ENCODE data around the gene FGF1.
A peak's percentile ranks its signal among the peaks of the same experiment; 100 is the strongest.

Gene FGF1

DNA sequence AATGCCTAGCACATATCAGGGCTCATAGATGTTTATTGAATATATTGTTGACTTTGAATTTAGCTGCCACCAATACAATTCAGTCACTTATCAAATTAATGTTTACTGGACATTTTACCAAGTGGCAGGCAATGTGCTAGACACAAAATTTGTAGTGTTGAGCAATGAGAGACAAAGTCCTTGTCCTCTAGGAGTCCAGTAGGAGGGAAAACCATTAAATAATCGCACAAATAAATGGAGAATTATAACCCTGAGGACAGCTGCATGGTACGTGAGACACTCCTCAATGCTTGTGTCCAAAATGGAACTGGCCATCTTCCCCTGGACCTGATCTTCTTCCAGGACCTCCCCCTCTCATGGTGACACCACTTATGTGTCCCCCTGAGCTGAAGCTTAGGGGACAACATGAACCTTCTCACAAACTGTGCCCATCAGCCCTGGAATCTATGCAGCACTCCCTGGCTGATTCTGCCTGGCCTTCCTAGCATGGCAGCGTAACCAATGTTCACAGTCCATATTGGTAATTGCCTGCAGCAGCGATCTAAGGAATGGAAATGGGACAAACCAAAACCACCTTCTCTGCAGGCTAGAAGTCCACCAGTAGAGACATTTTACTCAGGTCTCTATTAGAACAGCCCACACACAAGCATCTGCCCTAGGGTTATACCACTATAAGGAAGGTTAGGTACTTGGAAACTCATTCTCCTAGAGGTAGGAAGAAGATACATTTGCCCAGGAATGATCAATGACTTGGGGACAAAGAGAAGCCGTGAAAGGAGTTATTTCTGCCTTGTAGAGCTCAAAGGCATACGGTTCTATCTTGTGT is 75.5 kb downstream of the FGF1 start:
- DNase-seq = no peak

DNA sequence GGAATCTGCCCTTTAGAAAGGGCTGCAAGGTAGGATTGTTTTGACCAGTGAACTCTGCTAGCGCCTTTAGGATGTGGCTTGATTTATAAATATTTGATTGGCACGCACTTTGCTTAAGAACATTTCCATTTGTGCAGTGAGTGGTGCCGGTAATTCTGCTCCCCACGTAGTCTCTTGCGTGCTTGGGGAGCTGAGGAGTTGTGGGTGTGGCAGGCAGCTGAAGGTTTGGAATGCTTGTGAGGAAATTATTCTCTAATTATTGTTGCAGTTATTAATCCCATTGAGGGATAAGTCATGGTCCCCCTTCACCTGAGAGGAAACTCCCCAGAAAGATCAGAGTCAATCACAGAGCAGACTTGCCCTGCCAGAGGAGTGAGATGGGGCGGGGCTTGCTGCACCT is 76.7 kb downstream of the FGF1 start:
- no peak for DNase-seq

DNA sequence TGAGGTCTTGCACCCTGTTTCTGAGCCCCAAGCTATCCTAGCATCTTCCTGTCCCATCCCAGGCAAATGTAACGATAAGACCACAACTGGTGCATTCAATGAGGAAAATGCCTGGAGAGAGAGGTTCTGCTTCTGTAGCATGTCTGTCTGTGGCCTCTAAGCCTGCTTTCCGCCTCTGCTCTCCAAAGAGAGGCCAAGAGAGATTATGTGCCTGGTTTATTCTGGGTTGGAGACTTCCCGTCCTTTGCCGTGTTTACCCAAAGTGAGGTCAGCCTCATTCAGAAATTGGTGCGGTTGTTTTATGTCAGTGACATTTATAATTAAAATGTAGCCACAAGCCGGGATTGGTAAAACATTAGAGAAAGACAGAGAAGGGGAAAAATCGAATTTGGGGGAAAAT is 77.8 kb downstream of the FGF1 start:
- DNase-seq = no peak

DNA sequence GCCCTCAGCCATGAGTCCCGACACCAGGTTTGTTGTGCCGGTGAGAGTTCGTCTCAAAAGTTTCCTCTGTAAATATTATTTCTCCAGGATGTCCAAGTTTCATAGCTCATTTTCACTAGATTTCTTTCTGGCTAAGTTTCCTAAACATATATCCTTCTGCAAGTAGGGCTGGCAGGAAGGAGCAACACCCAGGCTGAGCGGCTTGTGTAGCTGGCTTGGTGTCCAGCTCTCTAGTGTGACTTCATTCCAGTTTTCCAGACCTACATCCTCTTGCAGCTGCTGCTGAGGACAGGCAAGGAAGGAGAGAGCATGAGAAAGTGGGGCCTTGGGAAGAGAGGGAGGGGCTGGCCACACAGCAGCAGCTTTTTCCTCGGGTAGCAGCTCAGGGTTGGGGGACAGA is 80.3 kb downstream of the FGF1 start:
- DNase-seq = no peak

DNA sequence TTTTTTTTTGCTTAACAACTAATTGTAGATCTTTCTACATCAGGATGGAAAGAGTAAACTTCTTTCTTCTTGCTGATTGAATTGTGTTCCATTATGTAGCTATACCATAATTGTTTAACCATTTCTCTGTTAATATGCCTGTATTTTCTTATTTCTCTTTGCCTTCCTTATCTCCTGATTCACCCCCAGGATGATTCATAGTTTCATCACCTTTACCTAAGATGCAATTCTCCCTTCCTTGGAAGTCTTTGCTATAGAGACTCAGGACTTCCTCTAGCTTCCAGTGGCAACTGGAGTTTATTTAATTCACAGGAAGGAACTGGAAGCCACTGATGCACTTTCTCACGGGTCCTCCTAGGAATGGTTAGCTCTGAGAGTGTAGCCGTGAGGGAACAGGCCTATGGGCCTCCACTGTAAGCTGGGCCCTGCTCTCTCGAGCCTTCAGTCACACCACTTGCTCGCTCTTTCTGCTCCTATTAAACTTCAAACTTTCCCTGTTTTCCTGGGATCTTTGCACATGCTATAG is 83.1 kb downstream of the FGF1 start:
- DNase-seq = no peak

DNA sequence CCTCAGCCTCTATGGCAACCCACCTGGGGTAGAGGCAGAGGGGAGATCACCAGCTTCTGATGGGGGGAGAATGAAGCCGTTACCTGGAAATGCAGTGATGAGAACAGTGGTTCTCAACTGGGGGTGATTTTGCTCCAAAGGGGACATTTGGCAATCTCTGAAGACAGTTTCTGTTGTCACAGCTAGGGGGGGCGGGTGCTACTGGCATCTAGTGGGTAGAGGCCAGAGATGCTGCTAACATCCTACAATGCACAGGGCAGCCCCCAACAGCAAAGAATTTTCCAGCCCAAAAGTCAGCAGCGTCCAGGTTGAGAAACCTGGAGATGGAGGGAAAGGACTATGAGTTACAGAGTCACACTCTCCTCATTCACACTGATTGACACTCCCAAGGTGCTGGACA is 84.5 kb downstream of the FGF1 start:
- peak in 1 of 3 donors; percentile 25 for DNase-seq

DNA sequence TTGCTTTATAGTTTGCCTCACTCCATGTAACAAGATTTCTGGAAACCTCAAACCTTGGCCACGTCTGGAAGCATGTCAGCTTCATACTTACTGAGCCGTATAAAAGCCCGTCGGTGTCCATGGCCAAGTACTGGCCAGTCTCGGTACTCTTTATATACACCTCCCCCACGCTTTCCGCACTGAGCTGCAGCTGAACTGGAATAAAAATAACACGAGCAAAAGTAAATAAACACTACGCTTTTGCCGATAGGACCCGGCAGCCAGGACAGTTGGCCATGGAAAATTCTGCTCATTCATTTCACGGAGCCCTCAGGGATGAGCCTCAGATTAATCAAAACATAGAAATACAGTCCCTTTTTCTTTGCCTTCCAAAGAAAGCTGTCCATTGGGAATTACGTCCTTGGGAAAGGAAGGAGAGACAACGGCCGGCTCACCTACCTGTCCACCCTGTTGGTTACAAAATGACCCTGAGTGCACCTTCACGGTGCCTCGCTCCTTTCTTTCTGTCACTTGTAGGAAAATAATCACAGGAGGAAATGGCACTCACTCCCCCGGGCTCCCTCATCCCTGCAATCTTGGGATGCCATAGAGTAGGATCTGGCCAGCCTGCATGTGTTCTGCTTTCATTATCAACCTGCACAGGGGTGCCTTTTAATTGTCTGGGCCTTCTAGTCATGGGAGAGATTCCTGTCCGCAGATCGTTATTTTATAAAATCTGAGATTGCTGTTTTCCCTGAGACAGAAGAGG is 85.1 kb downstream of the FGF1 start:
- DNase-seq = no peak

DNA sequence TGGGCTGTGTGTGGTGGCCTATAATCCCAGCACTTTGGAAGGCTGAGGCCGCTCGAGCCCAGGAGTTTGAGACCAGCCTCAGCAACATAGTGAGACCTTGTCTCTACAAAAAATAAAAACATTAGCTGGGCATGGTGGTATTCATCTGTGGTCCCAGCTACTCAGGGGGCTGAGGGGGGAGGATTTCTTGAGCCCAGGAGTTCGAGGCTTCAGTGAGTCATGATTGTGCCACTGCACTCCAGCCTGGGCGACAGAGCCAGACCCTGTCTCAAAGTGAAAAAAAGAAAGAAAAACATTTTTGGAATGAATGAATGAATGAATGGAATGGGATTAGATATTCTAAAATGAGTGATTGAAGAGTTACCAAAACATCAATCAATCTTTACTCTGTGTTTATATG is 85.8 kb downstream of the FGF1 start:
- no peak for DNase-seq

DNA sequence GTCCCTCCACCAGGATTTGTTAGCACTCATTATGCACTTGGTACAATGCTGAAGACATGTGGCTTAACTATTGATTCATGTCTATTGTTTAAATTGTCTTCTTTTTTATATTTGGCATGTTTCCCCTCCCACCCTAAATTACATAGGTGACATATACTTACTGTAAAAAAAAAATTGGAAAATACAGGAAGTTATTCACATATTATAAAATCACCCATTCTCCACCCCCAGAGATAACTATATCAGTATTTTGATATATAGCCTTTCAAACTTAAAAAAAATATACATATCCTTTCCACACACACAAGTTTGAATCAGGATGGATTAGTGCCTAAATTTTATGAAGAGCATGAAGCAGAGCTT is 87.6 kb downstream of the FGF1 start:
- DNase-seq = no peak

DNA sequence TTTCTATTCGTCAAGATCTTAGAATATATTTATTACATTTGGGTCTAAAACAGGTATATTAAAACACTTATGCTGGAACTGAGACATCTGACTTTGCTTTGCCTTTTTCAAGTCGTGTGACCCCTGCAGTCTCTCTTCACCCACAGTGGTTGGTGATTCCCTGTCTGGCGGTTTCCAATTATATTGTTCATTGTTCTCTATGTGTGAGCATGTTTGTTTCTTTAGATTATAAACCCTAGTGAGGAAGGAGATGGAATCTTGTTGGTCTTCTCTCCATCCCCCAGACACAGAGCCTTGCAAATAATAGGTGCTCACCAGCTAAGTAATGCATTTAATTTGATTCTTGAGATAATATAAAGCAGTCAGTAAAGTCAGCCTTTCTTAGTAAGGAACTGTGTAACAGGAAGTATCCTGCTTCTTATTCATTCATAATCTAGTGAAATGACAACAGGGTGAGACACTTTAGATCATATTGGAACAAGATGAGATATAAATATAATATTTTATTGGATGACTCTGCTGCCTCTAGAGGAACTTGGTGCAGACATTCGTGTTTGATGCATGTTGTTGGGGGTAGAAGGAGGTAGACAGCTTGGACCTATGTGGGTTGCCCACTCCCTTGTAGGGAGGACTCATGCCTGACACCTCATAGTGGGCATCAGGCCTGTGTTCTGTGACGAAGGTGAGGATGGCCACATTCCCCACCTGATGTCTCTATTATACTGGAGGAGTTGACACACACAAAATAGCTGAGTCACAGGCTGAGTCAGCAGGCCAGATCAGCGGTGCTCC is 88.1 kb downstream of the FGF1 start:
- peak; percentile 39 to 43 (median 39) for DNase-seq

DNA sequence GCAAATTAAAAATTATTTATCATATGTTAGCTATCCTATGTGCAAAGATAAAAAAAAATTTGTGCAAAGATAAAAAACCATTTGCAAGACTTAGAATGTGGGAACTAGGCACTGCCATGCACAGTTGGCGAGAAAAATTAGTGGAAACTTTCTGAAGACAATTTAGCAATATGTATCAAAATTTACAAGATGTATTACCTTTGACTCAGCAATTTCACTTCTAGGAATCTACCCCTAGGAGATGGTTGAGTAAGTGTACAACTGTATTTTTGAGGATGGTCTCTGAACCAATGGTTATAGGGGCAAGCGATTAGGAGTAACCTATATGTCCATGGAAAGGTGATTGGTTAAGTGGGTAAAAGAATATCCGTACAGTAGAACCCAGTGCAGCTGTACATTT is 88.9 kb downstream of the FGF1 start:
- no peak for DNase-seq

DNA sequence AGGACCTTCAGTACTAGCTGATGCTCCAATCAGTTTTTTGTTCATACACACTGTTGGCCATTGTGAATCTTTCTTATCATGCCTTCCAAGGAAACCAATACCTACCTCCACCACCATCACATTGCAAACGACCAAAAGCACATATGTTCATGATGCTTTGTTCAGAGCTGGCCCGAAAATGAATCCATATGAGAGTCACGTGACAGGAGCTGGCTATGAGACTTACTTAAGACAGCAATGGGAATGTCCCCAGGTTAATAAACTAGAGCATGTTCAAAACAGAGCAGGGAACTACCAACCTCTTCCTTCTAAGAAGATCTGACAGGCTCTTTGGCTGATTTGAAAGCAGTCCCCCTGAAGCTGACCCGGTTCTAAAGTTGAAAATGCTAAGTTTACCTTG is 93.5 kb downstream of the FGF1 start:
- no peak for DNase-seq

DNA sequence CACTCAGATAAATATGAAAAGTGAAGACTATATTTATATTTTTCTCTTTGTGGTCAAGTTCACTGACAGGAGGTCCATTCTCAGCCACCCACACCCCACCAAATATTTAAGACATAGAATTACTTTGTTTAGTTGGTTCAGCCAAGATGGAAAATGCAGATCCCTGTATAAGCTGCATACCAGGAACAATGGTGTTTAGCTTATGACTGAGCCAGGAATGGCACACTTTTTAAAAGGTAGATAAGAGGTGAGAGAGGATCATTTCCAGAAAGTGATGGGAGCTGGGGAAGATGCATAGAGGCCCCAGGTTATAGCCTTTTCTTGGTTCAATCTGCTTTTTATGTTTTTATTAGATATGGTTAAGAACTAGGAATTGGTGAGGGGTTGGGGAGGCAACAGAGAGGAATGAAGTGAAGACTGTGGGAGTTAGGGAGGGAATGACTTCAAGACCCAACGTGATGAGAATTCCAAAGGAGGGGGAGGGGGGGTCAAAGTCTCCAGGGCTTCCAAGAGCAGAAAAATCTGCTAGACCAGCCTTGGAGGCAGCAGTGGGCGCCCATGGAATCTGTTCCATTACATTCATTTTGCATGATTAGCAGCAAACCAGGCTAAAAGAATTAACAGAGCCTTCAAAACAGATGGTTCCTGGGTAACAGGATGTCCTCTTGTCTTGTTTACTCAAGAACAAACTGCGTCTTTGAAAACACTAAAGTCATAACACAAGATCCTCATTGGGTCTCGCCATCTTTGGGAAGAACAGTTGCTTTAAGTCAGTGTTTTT is 95.2 kb downstream of the FGF1 start:
- DNase-seq = no peak

DNA sequence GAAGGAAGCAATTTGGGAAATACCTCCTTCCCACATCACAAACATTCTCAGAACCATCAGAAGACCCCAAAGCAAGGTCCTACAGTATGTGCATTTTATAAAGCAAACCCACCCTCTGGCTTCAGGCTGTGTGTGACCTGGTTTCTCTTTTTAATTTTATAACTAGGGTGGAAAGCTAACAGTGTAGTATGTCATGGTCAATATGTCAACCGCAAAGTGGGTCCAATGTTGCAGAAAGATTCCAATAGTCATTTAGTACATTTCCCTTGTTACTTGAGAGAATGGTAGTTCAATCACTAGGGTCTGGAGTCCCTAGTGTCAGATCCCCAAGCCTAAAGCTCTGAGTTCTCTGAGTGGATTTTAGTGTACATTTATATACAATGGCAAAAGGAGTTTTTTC is 96.2 kb downstream of the FGF1 start:
- DNase-seq = no peak

DNA sequence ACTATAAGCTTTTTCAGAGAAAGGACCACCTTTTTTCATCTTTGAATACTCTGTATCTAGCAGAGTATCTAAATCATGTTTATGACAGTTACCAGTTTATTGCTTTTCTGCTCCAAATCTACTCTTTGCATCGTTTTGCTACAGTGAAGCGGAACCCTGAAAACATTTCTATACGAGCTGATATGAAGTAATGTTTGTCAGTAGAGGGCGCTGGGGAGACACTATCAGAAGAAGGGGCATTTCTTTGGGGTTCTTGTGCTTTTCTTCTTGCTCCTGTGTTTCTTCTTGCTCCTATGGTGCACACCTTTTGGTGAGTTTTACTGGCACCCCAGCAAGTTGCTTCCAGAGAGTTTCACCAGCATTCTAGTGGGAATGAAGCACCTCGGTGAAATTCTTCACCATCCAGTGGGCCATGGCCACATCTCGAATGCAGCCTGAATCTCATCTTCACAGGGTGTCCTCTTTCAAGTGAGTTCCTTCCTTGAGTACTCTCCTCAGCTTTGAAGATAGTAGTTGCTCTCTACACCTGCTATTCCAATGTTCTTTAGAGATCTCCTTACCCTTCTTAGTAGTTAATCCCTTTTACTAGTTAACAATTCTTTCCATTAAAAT is 98.4 kb downstream of the FGF1 start:
- peak; percentile 65 to 76 (median 72) for DNase-seq

DNA sequence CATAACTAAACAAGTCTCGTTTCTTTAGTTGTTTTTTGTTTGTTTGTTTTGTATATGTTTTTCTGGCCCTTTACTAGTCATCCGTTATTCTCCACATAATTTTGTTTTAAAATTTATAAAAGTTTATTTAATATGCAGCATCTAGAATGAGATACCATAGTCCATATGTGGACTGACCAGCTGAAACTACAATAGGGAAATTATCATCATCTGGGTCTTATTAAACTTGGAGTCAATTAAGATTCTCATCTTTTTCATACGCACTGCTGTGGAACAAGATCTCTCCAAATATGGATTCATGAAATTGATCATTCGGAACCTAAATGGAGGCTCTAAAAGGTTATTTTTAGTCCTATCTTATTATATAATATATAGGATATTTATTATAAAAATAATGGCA is 99.3 kb downstream of the FGF1 start:
- no peak for DNase-seq

DNA sequence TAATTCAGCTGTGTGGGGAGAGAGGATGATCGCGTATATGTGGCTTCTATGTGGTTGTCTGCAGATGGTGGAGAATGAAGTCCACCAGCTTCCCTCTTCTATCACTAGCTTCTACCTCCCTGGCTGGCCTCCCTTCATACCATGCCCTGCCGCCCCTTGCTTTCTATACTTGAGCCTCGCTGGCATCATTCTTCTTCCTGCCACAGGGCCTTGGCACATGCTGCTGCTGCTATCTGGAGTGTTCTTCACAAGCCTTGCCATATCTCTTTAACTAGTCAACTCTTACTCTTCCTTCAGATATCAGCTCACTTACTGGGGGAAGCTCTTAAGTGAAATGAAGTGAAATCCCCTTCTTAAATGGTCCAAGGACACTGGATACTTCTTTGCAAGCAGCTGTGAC is 100.4 kb downstream of the FGF1 start:
- DNase-seq = no peak

DNA sequence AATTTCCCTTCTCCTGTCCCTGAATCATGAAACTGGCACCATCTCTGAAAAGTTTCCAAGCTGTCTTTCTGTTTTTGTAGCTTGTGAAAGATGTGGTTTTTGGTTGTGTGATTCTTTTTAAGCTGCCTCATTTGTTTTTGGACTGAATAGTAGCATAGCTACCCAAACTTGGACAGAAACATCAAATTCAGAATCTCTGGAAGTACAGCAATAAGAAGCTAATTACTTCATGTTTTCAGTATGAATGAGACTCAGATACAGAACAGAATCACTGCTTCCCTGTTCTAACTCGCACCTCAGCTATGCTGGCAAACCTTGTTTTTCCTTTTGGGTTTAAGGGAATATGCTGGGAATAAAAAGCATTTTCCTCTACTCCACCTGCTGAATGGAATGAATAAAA is 101.0 kb downstream of the FGF1 start:
- no peak for DNase-seq

DNA sequence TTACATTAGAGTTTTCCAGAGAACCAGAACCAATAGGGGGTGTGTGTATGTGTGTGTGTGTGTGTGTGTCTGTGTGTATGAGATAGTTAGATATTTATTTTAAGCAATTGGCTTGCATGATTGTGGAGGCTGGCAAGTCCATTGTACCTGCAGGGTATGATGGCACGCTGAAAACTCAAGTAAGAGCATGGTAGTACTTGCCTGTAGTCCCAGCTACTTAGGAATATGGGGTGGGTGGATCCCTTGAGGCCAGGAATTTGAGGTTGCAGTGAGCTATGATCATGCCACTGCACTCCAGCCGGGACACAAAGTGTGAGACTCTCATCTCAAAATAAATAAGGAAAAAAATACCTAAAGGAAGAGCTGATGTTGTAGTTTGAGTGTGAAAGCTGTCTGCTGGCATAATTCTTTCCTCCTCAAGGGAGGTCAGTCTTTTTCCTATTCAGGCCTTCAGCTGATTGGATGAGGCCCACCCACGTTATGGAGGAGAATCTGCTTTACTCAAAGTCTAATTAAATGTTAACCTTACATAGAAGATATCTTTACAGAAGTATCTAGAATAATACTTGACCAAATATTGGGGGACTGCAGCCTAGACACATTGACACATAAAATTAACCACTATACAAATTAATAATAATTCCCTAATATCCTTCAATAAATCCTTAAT is 107.6 kb downstream of the FGF1 start:
- DNase-seq = no peak

DNA sequence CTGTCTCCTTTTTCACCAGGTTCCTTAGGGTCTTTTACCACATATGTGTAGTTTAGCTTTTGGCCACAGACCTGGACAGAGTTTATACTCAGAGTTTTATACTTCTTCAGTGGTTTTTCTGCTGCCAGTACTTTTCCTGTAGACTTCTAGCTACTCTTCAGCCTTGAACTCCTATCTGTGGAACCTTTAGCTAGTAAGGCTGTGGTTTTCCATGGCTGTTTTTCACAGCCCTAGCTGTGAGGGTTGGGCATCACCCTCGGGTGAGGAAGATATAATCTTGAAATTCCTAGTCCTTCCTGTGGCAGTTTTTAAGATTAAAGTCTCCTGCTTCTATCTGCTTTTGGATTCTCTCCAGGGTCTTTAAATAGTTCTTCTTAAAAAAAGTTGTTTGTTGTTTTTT is 109.1 kb downstream of the FGF1 start:
- DNase-seq = no peak

DNA sequence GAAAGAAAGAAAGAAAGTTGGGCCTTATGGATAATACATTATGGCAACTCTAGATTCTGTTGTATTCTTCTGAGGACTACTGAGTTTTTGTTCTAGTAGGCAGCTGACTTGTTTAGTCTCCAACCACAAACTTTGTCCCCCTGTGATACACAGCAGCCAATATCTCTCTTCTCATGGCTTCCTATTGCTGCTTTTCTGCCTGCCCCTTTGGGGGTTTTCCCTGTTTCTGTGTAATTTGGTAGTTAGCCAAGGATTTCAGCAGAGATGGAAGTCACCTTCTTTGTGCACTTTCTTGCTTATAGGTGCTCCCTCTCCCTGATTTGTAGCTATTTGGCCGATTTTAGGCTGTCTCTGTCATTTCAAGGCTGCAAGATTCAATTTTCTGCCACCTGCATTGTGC is 109.6 kb downstream of the FGF1 start:
- peak in 1 of 3 donors; percentile 12 for DNase-seq

DNA sequence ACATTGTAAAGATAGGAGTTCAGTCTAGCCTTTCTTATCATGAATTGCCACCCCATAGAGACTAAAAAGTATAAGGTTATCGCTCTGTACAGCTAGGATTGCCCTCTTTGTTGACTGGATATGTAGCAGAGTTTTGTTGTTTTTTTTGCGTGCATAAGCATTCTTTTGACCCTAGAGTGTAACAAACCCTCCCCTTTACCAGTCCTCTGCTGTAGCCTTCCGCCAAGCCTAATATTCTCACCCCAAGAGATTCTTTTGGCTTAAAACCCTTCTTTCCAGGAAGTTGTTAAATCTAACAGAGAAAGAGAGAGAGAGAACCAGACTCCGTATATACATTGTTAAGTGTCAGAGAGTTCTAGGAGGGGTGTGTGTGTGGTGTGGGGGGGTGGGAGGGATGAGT is 113.9 kb downstream of the FGF1 start:
- DNase-seq = no peak

Data from suppressor macrophage treated with lipopolysaccharide for 1 hour (primary cell).